Fibroblast of the aortic adventitia (primary cell): ENCODE results near the gene NPAP1. TPM values are rescaled to one million over a fixed set of nuclear protein-coding genes. Genes with fewer than 3 reads are reported as not detected.
"Not testable (repeated sequence)": the region's sequence is repeated elsewhere in the genome, so short reads cannot be mapped to it uniquely, and the experiment has no call there.

Source experiments
- DNase-seq: peaks from one replicate; pipeline ENCODE4 v3.0.0-alpha.2; 2010; ENCODE audit warnings: low read depth
- H3K4me3 ChIP-seq: 2 replicates; pipeline ENCODE4 v1.5.1; 2011; ENCODE audit warnings: low read depth, mild to moderate bottlenecking, control low read depth, low read length, moderate library complexity
- CTCF ChIP-seq: IDR thresholded peaks from 2 replicates; pipeline ENCODE4 v1.5.1; 2011; ENCODE audit warnings: mild to moderate bottlenecking, low read length, control low read depth, inconsistent platforms; ENCODE audit not compliant: insufficient read depth
- total RNA-seq: library from RNA; depleted of rRNA; stranded (reverse); fragments of >200 nt; gene quantifications from 2 replicates; pipeline ENCODE4 v1.2.3, GENCODE V29; 2012; ENCODE audit warnings: low replicate concordance

Gene NPAP1
- total RNA-seq, 1 donor = not detected

GRCh38 chr15:24662991-24663390, 12.6 kb upstream of the NPAP1 start:
- TF ChIP-seq CTCF = no peak
- DNase-seq = no peak
- H3K4me3 ChIP-seq = no peak overlapping the region

- TF ChIP-seq CTCF = no peak
- H3K4me3 ChIP-seq = no peak overlapping the region
- DNase-seq = no peak
Observed at GRCh38 chr15:24676431-24676830, 856 bp downstream of the NPAP1 start.

DNA sequence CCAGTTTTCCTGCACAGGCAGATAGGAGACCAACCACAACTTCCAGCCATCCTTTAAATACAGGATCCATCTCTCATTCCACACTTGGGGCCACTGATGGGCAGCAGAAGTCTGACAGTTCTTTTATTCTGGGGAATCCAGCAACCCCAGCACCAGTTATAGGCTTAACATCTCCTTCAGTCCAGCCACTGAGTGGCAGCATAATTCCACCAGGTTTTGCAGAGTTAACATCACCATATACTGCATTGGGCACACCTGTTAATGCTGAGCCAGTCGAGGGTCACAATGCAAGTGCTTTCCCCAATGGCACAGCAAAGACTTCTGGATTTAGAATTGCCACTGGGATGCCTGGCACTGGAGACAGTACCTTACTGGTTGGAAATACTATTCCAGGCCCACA, 2.9 kb downstream of the NPAP1 start:
- DNase-seq = no peak
- TF ChIP-seq CTCF = no peak
- H3K4me3 ChIP-seq = no peak overlapping the region

- no peak overlapping the region for H3K4me3 ChIP-seq
- no peak for DNase-seq
- TF ChIP-seq CTCF = no peak
Observed at GRCh38 chr15:24682002-24682401, 6.4 kb downstream of the NPAP1 start.

DNA sequence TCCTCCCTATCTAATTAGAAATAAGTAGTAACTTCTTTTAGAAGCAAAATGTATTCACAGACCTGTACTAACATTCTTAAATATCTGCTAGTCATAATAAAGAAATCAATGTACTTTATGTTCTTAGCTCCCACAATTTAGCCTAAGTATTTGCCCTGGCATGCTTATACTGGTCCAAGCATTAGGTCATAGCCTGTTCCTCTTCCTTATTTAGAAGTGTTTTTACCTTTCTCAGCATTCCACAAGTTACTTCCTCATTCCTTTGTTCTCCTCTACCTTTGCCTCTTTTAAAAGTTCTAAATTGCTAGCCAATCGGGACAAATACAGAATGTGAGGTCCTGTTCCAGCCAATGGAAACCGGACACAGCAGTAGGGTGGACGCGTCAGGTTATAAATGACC, 7.3 kb downstream of the NPAP1 start:
- not testable (repeated sequence) for DNase-seq, H3K4me3 ChIP-seq

- H3K4me3 ChIP-seq = no peak overlapping the region
- no peak for TF ChIP-seq CTCF
- DNase-seq = no peak
Observed at GRCh38 chr15:24683736-24684135, 8.2 kb downstream of the NPAP1 start.

DNA sequence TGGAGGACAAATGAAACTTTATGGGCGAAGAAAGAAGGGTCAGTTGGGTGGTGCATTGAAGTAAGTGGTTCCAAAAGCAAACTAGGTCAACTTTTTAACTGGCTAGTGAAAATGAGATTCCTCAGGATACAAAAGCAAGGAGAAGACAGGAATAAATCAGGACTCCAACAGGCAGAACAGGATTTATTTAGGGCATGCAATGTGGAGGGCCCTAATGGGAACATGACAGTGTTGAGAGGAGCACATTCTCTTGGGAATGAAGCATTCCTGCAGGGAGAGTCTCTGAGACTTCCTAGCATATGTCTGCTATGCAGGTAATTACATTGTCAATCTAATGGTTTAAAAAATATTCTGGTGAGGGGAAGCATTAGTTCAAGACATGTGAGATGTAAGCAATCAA, 8.7 kb downstream of the NPAP1 start:
- DNase-seq = no peak
- TF ChIP-seq CTCF = no peak
- H3K4me3 ChIP-seq = no peak overlapping the region

DNA sequence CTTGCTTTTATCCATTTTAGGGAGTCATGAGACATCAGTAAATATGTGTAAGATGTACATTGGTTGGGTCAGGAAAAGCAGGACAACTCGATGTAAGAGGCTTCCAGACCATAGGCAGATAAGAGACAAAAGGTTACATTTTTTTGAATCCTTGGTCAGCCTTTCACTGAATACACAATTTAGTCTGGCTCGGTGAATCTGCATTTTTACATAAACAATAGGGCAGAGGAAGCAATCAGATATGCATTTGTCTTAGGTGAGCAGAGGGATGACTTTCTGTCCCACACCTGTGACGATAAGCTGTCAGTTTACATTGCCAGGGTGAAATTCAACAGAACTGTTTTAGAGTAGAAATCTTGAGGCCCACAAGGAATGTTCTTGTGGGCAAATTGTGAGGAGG, 20.6 kb downstream of the NPAP1 start:
- H3K4me3 ChIP-seq = no peak overlapping the region
- no peak for TF ChIP-seq CTCF
- no peak for DNase-seq
